CD4-positive, CD25-positive, alpha-beta regulatory T cell (primary cell): Measurements from ENCODE around the gene PXMP2. TPM values are rescaled to one million over a fixed set of nuclear protein-coding genes. Genes with fewer than 3 reads are reported as not detected.
A peak's percentile ranks its signal among the peaks of the same experiment; 100 is the strongest.

Source experiments
- ATAC-seq, 2 donors: fragments of 150-1000 bp; cut with Tn5 transposase; one replicate each; pipeline ENCODE4 v1.10.0; 2021; ENCODE audit warnings: low read depth in 2 of 2, moderate number of reproducible peaks in 2 of 2, moderate library complexity in 1 of 2
- DNase-seq, 3 donors: peaks; one replicate each; pipeline versions ENCODE4 v3.0.0 to v3.0.0-alpha.2; 2012 to 2022; ENCODE audit warnings: mixed read lengths in 1 of 3
- H3K27ac ChIP-seq: one replicate; pipeline ENCODE4 v1.7.0; 2013; ENCODE audit warnings: mild to moderate bottlenecking, low read length; ENCODE audit not compliant: insufficient read depth, poor library complexity, severe bottlenecking
- H3K27me3 ChIP-seq: one replicate; pipeline ENCODE4 v1.7.0; 2013; ENCODE audit warnings: low read length; ENCODE audit not compliant: control insufficient read depth, insufficient read depth
- H3K36me3 ChIP-seq: one replicate; pipeline ENCODE4 v1.7.0; 2013; ENCODE audit warnings: mild to moderate bottlenecking, low read length, moderate library complexity; ENCODE audit not compliant: control insufficient read depth, insufficient read depth
- H3K4me1 ChIP-seq: 2 replicates; pipeline ENCODE4 v1.7.0; 2013; ENCODE audit warnings: mild to moderate bottlenecking, low read length; ENCODE audit not compliant: insufficient read depth, control insufficient read depth, poor library complexity, severe bottlenecking
- H3K4me3 ChIP-seq: one replicate; pipeline ENCODE4 v1.7.0; 2013; ENCODE audit warnings: low read depth, mild to moderate bottlenecking, low read length, moderate library complexity
- H3K9me3 ChIP-seq, 2 experiments: 1 replicate in 1 of 2; 2 replicates in 1 of 2; pipeline ENCODE4 v1.7.0; 2013; ENCODE audit warnings: low read length in 2 of 2, mild to moderate bottlenecking in 1 of 2, moderate library complexity in 1 of 2; ENCODE audit not compliant: control insufficient read depth in 2 of 2
- H3K27ac Mint-ChIP-seq, 3 donors: one replicate each; pipeline ENCODE4 v1.8.0; 2020 to 2022; ENCODE audit warnings: mild to moderate bottlenecking in 3 of 3, mixed read lengths in 3 of 3, moderate library complexity in 2 of 3
- H3K27me3 Mint-ChIP-seq: one replicate; pipeline ENCODE4 v1.8.0; 2022; ENCODE audit warnings: mild to moderate bottlenecking, mixed read lengths
- H3K36me3 Mint-ChIP-seq: one replicate; pipeline ENCODE4 v1.8.0; 2020; ENCODE audit warnings: mixed read lengths
- H3K4me1 Mint-ChIP-seq, 4 donors: one replicate each; pipeline ENCODE4 v1.8.0; 2020 to 2022; ENCODE audit warnings: mixed read lengths in 4 of 4, mild to moderate bottlenecking in 1 of 4
- H3K4me3 Mint-ChIP-seq, 4 donors: one replicate each; pipeline ENCODE4 v1.8.0; 2020 to 2022; ENCODE audit warnings: mild to moderate bottlenecking in 4 of 4, mixed read lengths in 4 of 4, moderate library complexity in 3 of 4
- H3K9me3 Mint-ChIP-seq, 7 donors: one replicate each; pipeline ENCODE4 v1.8.0; 2020 to 2022; ENCODE audit warnings: mixed read lengths in 7 of 7, mild to moderate bottlenecking in 3 of 7, moderate library complexity in 2 of 7
- polyA plus RNA-seq, 4 donors: library from polyadenylated mRNA; unstranded; fragments of 300-500 nt; fragmentation: Illumina TruSeq; gene quantifications; one replicate each; pipeline ENCODE4 v1.2.3, GENCODE V29; 2021
- total RNA-seq: library from RNA; stranded (reverse); gene quantifications from one replicate; pipeline ENCODE4 v1.2.3, GENCODE V29; 2022

Gene PXMP2
- total and polyA plus RNA-seq, 5 donors from 2014 or later, result 3.5 to 20.3 (median 15.2) TPM

DNA sequence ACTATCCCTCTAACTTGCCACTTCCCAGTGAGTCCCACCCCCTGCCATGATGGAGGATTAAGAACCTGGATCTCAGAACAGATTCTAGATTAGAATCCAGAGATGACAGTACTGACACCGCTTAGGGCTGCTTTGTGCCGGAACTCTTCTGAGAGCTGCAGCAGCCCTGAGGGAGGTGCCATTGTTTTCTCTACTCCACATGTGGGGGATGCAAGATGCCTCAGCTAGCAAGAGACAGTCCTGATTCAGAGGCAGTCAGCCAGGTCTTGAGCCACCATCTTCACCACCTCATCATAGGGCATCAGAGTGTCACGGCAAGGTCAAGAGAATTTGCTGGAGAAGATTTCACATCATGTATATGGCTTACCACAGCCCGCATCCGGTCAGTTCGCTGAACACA is 19.9 kb downstream of the PXMP2 start:
- no peaks in the 10 kb centered on the region for H3K27me3 Mint-ChIP-seq
- Histone ChIP-seq H3K4me3 (no peak overlapping the region), H3K36me3 (no peaks in the 10 kb centered on the region), H3K27me3 (no peaks in the 10 kb centered on the region), H3K4me1 (peaks cover 18% of the 10 kb centered on the region), H3K27ac (no peak overlapping the region), H3K9me3 (peaks cover 0 to 5% of the 10 kb centered on the region in 2 experiments)
- no peak for DNase-seq
- H3K9me3 Mint-ChIP-seq, result peaks cover 0 to 17% (median 2%) of the 10 kb centered on the region in 7 donors
- peak overlapping the region; percentile 1 to 59 (median 40) for H3K4me3 Mint-ChIP-seq
- ATAC-seq, result no peak
- H3K36me3 Mint-ChIP-seq, result no peaks in the 10 kb centered on the region
- peaks cover 4 to 15% (median 9%) of the 10 kb centered on the region in 4 donors for H3K4me1 Mint-ChIP-seq
- H3K27ac Mint-ChIP-seq, result peak overlapping the region in 1 of 3 donors; percentile 77

DNA sequence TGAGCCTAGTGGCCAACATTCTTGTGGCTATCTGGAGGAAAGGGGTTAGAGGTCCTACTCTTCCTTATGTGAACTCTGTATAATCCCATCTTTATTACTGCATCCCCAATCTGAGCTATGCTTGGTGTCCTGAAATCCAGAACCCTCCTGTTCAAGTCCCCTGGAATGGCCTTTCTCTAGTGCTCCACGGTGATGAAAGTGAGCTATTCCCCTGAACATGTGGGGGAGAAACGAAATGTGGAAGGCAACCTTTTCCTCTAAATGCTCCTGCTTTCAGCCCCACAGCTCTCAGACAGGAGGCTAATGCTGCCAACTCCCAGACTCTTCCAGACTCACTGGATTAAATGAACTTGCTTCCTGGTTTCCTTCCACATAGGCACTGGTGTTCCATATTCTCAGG is 20.8 kb downstream of the PXMP2 start:
- ATAC-seq (no peak), DNase-seq (no peak)
- Mint-ChIP-seq H3K9me3 (peaks cover 0 to 17% (median 2%) of the 10 kb centered on the region in 7 donors), H3K27me3 (no peaks in the 10 kb centered on the region), H3K36me3 (no peaks in the 10 kb centered on the region), H3K27ac (peak overlapping the region in 2 of 3 donors; percentile 5 to 92), H3K4me3 (peak overlapping the region in 2 of 4 donors; percentile 27 to 35), H3K4me1 (peaks cover 5 to 21% (median 10%) of the 10 kb centered on the region in 4 donors)
- Histone ChIP-seq H3K4me1 (peaks cover 22% of the 10 kb centered on the region), H3K4me3 (no peak overlapping the region), H3K36me3 (no peaks in the 10 kb centered on the region), H3K27me3 (no peaks in the 10 kb centered on the region), H3K9me3 (peaks cover 0 to 5% of the 10 kb centered on the region in 2 experiments), H3K27ac (no peak overlapping the region)

DNA sequence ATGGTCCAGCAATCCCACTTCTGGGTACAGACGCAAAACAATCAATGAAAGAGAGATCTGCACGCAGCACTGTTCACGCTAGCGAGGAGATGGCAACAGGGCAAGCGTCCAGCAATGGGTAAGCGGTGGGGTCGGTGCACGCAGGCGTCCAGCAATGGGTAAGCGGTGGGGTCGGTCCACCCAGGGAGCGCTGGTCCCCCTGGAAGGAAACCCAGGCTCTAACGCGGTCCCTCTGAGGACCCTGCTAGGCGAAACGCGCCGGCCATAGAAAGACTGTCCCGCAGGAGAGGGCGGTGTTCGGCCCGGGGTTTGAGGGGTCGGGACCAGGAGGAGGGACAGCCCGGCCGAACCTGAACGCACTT is 22.6 kb downstream of the PXMP2 start:
- H3K27ac Mint-ChIP-seq, result peak overlapping the region; percentile 92 to 97 (median 97)
- H3K4me1 Mint-ChIP-seq, result peaks cover 5 to 32% (median 13%) of the 10 kb centered on the region in 4 donors
- Histone ChIP-seq H3K9me3 (peaks cover 0 to 5% of the 10 kb centered on the region in 2 experiments), H3K4me3 (peak overlapping the region; percentile 73), H3K27ac (peak overlapping the region; percentile 93), H3K36me3 (peaks cover 11% of the 10 kb centered on the region), H3K27me3 (no peaks in the 10 kb centered on the region), H3K4me1 (peaks cover 22% of the 10 kb centered on the region)
- ATAC-seq, result no peak
- H3K4me3 Mint-ChIP-seq, result peak overlapping the region; percentile 90 to 94 (median 92)
- peaks cover 3% of the 10 kb centered on the region for H3K36me3 Mint-ChIP-seq
- H3K9me3 Mint-ChIP-seq, result peaks cover 0 to 17% (median 2%) of the 10 kb centered on the region in 7 donors
- H3K27me3 Mint-ChIP-seq, result no peaks in the 10 kb centered on the region
- DNase-seq, result no peak

DNA sequence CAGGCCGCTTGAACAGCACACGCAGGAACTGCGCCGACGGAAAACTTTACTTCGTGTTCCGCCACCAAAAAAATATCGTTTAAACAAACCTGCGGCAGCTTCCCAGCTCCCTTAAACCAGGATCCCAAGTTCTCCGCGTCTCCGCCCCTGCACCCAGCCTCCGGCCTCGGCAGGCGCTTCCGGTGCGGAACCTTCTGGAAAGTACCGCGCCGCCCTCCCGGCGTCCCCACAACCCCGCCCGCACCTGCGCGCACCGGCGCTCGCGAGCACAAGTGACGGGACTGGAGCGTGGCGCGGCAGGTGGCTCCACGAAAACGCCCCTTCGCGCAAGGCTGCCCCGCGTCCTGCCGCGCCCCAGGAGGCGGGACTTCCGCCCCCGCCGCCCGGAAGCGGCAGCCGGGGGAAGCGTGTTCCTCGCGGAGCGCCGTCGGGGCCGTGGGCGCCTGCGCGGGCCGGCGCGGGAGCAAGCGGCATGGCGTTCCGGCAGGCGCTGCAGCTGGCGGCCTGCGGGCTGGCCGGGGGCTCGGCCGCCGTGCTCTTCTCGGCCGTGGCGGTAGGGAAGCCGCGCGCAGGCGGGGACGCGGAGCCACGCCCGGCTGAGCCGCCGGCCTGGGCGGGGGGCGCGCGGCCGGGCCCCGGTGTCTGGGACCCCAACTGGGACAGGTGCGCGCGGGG is 23.2 kb downstream of the PXMP2 start, which contains the start of gene PGAM5:
PGAM5 (plus strand) TSS at position 438 of the 675 bp plus-strand sequence; CDS start at position 473, 35 bp downstream.
- peak within 1 kb of the TSS; percentile 93 for H3K27ac ChIP-seq
- Mint-ChIP-seq H3K36me3 (peaks cover 3% of the 10 kb centered on the region), H3K4me1 (peaks cover 5 to 32% (median 13%) of the 10 kb centered on the region in 4 donors), H3K27ac (peak within 1 kb of the TSS; percentile 92 to 97 (median 97)), H3K4me3 (peak within 1 kb of the TSS; percentile 90 to 94 (median 92)), H3K9me3 (peaks cover 0 to 17% (median 2%) of the 10 kb centered on the region in 7 donors), H3K27me3 (no peaks in the 10 kb centered on the region)
- ATAC-seq (peak; percentile 95 to 97), DNase-seq (peak; percentile 91 to 96 (median 96))
- peaks cover 12% of the 10 kb centered on the region for H3K36me3 ChIP-seq
- H3K27me3 ChIP-seq, result no peaks in the 10 kb centered on the region
- H3K4me3 ChIP-seq, result peak within 1 kb of the TSS; percentile 73
- peaks cover 22% of the 10 kb centered on the region for H3K4me1 ChIP-seq
- peaks cover 0 to 5% of the 10 kb centered on the region in 2 experiments for H3K9me3 ChIP-seq

DNA sequence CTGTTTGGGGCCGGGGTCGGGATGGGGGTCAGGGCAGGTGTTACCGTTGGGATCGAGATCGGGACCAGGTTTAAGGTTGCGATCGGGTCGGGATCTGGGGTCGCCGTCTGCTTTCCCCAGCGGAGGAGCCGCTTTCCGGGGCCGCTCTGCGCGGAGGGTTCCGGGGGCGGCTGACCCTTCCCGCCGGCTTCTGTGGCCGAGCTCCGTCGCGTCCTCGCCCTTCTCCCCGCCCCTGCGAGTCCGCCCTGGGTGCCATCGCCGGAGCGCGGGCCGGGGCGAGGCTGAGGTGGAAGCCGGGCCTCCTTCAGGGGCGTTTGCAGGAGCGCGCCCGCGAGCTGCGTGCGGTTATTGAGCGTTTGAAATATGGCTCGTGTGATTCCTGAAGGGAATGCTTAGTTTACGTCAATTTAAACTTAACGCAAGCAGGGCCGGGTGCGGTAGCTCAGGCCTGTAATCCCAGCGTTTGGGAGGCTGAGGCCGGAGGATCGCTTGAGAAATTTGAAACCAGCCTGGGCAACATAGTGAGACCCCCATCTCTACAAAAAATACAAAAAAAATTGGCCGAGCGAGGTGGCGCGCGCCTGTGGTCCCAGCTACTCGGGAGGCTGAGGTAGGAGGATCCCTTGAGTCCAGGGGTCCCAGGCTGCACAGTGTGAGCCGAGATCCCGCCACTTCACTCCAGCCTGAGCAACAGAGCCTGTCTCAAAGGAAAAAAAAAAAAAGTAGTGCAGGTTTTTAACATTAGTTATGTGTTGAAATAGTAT is 23.9 kb downstream of the PXMP2 start:
- Histone ChIP-seq H3K4me1 (peaks cover 22% of the 10 kb centered on the region), H3K4me3 (peak overlapping the region; percentile 66), H3K27me3 (no peaks in the 10 kb centered on the region), H3K9me3 (peaks cover 0 to 5% of the 10 kb centered on the region in 2 experiments), H3K36me3 (peaks cover 15% of the 10 kb centered on the region), H3K27ac (peak overlapping the region; percentile 23)
- peaks cover 3% of the 10 kb centered on the region for H3K36me3 Mint-ChIP-seq
- H3K27me3 Mint-ChIP-seq, result no peaks in the 10 kb centered on the region
- H3K27ac Mint-ChIP-seq, result no peak overlapping the region
- ATAC-seq (no peak), DNase-seq (peak; percentile 7 to 34 (median 12))
- peaks cover 0 to 17% (median 2%) of the 10 kb centered on the region in 7 donors for H3K9me3 Mint-ChIP-seq
- peak overlapping the region; percentile 82 to 93 (median 89) for H3K4me3 Mint-ChIP-seq
- H3K4me1 Mint-ChIP-seq, result peaks cover 5 to 32% (median 13%) of the 10 kb centered on the region in 4 donors

DNA sequence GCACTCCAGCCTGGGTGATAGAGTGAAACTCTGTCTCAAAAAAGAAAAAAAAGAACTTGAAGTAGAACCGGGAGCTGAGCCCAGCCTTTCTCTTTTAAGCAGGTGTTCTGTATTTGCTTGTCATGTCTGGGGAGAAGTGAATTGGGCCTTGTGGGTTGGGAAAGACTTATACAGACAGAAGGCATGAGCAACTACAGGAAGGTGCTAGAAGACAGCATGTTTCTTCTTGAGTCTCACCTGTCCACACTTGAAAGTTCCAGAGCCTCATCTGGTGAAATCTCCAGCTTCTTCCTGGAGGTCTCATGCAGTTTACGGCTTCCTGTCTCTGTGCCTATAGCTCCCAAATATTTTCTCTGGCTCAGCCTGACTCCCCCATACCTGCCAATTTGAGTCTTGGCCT is 25.7 kb downstream of the PXMP2 start:
- Mint-ChIP-seq H3K27ac (peak overlapping the region in 1 of 3 donors; percentile 38), H3K9me3 (peaks cover 0 to 8% (median 2%) of the 10 kb centered on the region in 7 donors), H3K36me3 (peaks cover 3% of the 10 kb centered on the region), H3K27me3 (no peaks in the 10 kb centered on the region), H3K4me3 (peak overlapping the region in 3 of 4 donors; percentile 28 to 70 (median 49)), H3K4me1 (peaks cover 0 to 32% (median 13%) of the 10 kb centered on the region in 4 donors)
- no peak overlapping the region for H3K4me3 ChIP-seq
- peaks cover 25% of the 10 kb centered on the region for H3K36me3 ChIP-seq
- H3K9me3 ChIP-seq, result no peaks in the 10 kb centered on the region
- ATAC-seq (no peak), DNase-seq (no peak)
- H3K27ac ChIP-seq, result no peak overlapping the region
- H3K27me3 ChIP-seq, result no peaks in the 10 kb centered on the region
- peaks cover 22% of the 10 kb centered on the region for H3K4me1 ChIP-seq

DNA sequence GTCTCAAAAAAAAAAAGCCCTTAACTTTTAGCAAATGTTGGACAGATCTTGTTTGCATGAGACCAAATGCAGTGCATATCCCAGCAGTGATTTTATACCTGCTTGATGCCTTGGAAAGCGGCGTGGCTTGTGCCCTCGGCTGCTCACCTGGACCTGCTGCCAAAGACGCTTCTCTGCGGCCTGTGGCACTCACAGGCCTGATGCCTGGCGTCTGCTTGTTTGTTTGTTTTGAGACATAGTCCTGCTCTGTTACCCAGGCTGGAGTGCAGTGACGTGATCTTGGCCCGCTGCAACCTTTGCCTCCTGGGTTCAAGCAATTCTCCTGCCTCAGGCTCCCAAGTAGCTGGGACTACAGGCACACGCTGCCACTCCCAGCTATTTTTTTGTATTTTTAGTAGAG is 28.5 kb downstream of the PXMP2 start:
- Histone ChIP-seq H3K9me3 (no peaks in the 10 kb centered on the region), H3K27ac (no peak overlapping the region), H3K27me3 (no peaks in the 10 kb centered on the region), H3K4me3 (no peak overlapping the region), H3K4me1 (peaks cover 12% of the 10 kb centered on the region), H3K36me3 (peaks cover 44% of the 10 kb centered on the region)
- Mint-ChIP-seq H3K4me3 (no peak overlapping the region), H3K36me3 (peaks cover 13% of the 10 kb centered on the region), H3K9me3 (no peaks in the 10 kb centered on the region), H3K27ac (no peak overlapping the region), H3K4me1 (peaks cover 0 to 28% (median 8%) of the 10 kb centered on the region in 4 donors), H3K27me3 (no peaks in the 10 kb centered on the region)
- no peak for DNase-seq
- ATAC-seq, result no peak
